ENCODE data around the gene FAM217B. TPM values are rescaled to one million over a fixed set of nuclear protein-coding genes. Genes with fewer than 3 reads are reported as not detected.

The FAM217B gene
- total RNA-seq, 1 experiment from 2014 or later = 7.2 TPM

Other genes starting within 250 kb of the FAM217B start
- 0.86 and 1.8 TPM in 2 replicates for gene SYCP2, start 6.8 kb upstream of the FAM217B start, total RNA-seq (2014; rRNA removed)
- gene PPP1R3D, start 84 bp upstream of the FAM217B start, total RNA-seq (2014; rRNA removed) = 5.6 and 6.3 TPM in 2 replicates
- 1.2 and 1.4 TPM in 2 replicates for gene CDH26, start 18.0 kb downstream of the FAM217B start, total RNA-seq (2014; rRNA removed)

Data from PC-3 (cell line).